MM.1S (cell line): Measurements from ENCODE around the gene SPATA25.

Experiments
- EZH2phosphoT487 ChIP-seq: fragments of 300-600 bp; sonication (generic); IDR thresholded peaks from 2 replicates; pipeline ENCODE4 v1.6.1; 2018; ENCODE audit warnings: antibody characterized with exemption, low read length
- TF ChIP-seq, protein P1 (sequence below): fragments of 300-600 bp; sonication (generic); IDR thresholded peaks from 2 replicates; pipeline ENCODE4 v1.5.1; 2016; ENCODE audit warnings: antibody characterized with exemption, low read length, mixed read lengths

DNA sequence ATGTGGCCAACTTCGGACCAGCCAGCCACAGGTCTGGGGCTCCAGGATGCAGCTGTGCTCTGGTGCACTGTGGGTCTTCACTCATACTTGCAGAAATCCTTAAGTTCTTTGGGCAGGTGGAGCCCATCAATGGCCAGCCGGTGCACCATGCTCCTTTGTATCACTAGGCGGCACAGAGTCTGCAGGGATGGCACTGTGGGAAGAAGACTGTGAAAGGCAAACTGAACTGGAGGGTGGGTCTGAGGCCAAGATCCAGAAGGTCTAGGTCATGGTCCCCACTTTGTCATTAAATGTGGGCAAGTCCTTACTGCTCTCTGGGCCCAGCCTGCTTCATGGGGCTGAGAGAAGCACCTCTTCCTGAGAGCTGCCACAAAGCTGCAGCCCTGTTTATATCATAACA is 1.3 kb upstream of the SPATA25 start:
- TF ChIP-seq, protein P1, sequence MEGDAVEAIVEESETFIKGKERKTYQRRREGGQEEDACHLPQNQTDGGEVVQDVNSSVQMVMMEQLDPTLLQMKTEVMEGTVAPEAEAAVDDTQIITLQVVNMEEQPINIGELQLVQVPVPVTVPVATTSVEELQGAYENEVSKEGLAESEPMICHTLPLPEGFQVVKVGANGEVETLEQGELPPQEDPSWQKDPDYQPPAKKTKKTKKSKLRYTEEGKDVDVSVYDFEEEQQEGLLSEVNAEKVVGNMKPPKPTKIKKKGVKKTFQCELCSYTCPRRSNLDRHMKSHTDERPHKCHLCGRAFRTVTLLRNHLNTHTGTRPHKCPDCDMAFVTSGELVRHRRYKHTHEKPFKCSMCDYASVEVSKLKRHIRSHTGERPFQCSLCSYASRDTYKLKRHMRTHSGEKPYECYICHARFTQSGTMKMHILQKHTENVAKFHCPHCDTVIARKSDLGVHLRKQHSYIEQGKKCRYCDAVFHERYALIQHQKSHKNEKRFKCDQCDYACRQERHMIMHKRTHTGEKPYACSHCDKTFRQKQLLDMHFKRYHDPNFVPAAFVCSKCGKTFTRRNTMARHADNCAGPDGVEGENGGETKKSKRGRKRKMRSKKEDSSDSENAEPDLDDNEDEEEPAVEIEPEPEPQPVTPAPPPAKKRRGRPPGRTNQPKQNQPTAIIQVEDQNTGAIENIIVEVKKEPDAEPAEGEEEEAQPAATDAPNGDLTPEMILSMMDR, result no peak
- TF ChIP-seq EZH2phosphoT487, result no peak
